ENCODE data around the gene BRF1.

DNA sequence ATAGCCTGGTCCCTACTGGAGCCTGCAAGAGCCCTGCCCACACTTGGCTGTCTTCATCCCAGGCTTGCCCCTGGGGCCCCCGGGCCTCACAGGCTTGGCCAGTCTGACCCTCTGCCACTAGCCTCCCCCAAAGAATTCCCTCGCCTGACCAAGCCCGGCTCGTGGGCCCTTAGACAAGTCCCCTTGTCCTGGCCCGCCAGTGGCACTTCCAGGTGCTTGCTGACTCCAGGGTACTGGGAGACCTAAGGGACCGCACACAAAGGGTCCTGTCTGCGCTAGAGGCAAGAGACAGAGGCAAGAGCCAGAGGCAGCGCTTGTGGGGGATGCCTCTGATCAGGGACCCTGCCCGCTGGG, 47.5 kb downstream of the BRF1 start:
- TF ChIP-seq CAMTA2 (CRISPR knock-in tag; IDR thresholded peaks at IDR 0.05; ENCODE audit: borderline replicate concordance) (no peak), FOSL1 (CRISPR knock-in tag; IDR thresholded peaks at IDR 0.05; ENCODE audit: borderline replicate concordance) (no peak), MXD4 (CRISPR knock-in tag; IDR thresholded peaks at IDR 0.05) (no peak), ZNF17 (CRISPR knock-in tag; IDR thresholded peaks at IDR 0.05) (no peak), ARHGAP35 (CRISPR knock-in tag; IDR thresholded peaks at IDR 0.05; ENCODE audit: borderline replicate concordance) (no peak)

Data from HepG2 (cell line).